ENCODE measurements around the gene GATA5. TPM values are rescaled to one million over a fixed set of nuclear protein-coding genes. Genes with fewer than 3 reads are reported as not detected.

Gene GATA5
- polyA plus RNA-seq, 1 donor from 2014 or later: not detected

DNA sequence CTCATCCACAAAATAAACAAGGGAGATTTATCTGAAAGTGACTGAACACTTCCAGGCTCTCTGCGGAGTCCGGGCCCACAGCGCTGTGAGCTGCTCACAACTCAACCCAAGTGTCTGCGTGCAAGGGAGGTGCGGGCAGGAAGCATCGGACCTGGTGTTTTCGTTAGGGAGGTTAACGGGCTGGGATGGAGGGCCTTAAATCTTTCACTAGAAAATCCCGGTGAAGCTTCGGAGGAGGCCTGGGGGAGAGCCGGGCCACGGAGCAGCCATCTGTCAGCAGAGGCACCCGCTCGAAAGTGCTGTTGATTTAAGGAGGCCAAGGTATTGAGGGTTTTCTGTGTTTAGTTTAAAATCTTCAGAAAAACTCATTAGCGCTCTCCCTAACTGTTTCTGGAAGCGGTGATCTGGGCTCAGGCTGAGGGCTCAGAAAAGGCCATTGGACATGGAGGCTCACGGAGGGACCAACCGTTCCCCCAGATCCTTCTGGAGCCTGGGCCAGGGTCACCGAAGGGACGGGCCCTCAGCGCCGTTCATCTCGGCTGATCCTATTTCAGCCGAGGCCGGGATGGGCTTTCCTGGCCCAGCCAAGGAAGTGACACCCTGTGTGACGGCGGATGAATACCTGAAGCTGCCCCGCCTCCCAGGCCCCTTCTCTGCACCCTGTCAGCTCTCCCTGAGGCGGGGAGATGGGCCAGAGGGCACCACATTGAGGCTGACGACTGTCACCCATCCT is 20.7 kb downstream of the GATA5 start:
- TF ChIP-seq EZH2 (IDR thresholded peaks at IDR 0.05; ENCODE audit: borderline replicate concordance, insufficient read depth, low read length, poor library complexity, severe bottlenecking) (no peak), REST (IDR thresholded peaks at IDR 0.05; ENCODE audit: borderline replicate concordance) (no peak), POLR2AphosphoS5 (IDR thresholded peaks at IDR 0.05) (no peak), CTCF (IDR thresholded peaks at IDR 0.05; ENCODE audit: poor library complexity, severe bottlenecking) (no peak), EP300 (conservative IDR thresholded peaks at IDR 0.05; ENCODE audit: poor library complexity, severe bottlenecking) (no peak), RAD21 (conservative IDR thresholded peaks at IDR 0.05) (no peak), MXI1 (conservative IDR thresholded peaks at IDR 0.05; ENCODE audit: poor library complexity, severe bottlenecking) (no peak), TAF1 (IDR thresholded peaks at IDR 0.05; ENCODE audit: low read depth) (no peak), SMC3 (conservative IDR thresholded peaks at IDR 0.05; ENCODE audit: poor library complexity) (no peak)
- no peaks in the 10 kb centered on the region for H3K36me3 ChIP-seq (ENCODE audit: insufficient read depth, low read length)

DNA sequence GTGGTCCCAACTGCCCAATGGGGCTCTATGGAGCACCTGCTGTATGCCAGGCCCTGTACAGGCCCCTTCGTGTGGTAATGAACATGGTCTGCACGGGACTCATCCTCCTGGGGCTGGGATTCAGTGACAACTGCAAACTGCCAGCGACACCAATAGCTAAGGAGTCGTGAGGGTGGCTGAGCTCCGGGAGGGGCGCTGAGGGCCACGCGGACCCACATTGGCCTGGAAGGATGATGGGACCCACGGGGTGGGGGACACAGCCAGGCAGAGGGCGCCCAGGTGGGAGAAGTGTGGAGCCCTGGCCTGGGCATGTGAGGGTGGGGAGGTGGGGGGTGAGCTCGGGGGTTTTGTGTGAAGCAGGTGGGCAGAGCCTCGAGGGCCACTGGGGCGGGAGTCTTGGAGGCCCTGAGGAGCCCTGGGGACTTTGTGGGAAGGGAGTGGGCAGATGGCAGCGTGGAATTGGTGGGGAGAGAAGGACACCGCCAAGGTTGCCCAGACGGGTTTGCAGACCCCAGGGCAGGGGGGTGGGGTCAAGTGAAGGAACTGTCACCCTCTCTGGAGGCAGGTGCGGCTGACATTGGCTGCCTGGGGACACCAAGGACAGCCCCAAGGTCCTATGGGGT is 22.5 kb downstream of the GATA5 start:
- no peak overlapping the region for H3K4me3 ChIP-seq (ENCODE audit: low read length)
- H3K27ac ChIP-seq (ENCODE audit: low read length): no peak overlapping the region
- no peak overlapping the region for H3K4me2 ChIP-seq (ENCODE audit: low read length)
- no peaks in the 10 kb centered on the region for H3K9me3 ChIP-seq (ENCODE audit: low read length)
- H3K9me2 ChIP-seq (ENCODE audit: insufficient read depth, low read length): no peaks in the 10 kb centered on the region
- H3K27me3 ChIP-seq (ENCODE audit: insufficient read depth, low read depth, low read length): no peaks in the 10 kb centered on the region
- no peak for TF ChIP-seq REST (IDR thresholded peaks at IDR 0.05; ENCODE audit: borderline replicate concordance)
- no peak for TF ChIP-seq SMC3 (conservative IDR thresholded peaks at IDR 0.05; ENCODE audit: poor library complexity)
- TF ChIP-seq CTCF (IDR thresholded peaks at IDR 0.05; ENCODE audit: poor library complexity, severe bottlenecking): no peak
- TF ChIP-seq EZH2 (IDR thresholded peaks at IDR 0.05; ENCODE audit: borderline replicate concordance, insufficient read depth, low read length, poor library complexity, severe bottlenecking): no peak
- no peak for TF ChIP-seq POLR2AphosphoS5 (IDR thresholded peaks at IDR 0.05)
- no peak for TF ChIP-seq MXI1 (conservative IDR thresholded peaks at IDR 0.05; ENCODE audit: poor library complexity, severe bottlenecking)
- TF ChIP-seq RAD21 (conservative IDR thresholded peaks at IDR 0.05): no peak
- no peak for TF ChIP-seq TAF1 (IDR thresholded peaks at IDR 0.05; ENCODE audit: low read depth)
- TF ChIP-seq EP300 (conservative IDR thresholded peaks at IDR 0.05; ENCODE audit: poor library complexity, severe bottlenecking): no peak
- H2AFZ ChIP-seq (ENCODE audit: low read depth, low read length): no peak overlapping the region
- H3K9ac ChIP-seq (ENCODE audit: low read length): no peak overlapping the region
- no peaks in the 10 kb centered on the region for H3F3A ChIP-seq (ENCODE audit: insufficient read depth, low read length, poor library complexity, severe bottlenecking)
- no peaks in the 10 kb centered on the region for H3K36me3 ChIP-seq (ENCODE audit: insufficient read depth, low read length)
- no peaks in the 10 kb centered on the region for H4K20me1 ChIP-seq (ENCODE audit: insufficient read depth)
- no peaks in the 10 kb centered on the region for H3K79me2 ChIP-seq (replicated peaks; ENCODE audit: insufficient read depth, low read length)

More for the DNA sequence above, 20.7 kb downstream of the GATA5 start:
- no peaks in the 10 kb centered on the region for H3K79me2 ChIP-seq (replicated peaks; ENCODE audit: insufficient read depth, low read length)
- H3K4me3 ChIP-seq (ENCODE audit: low read length): no peak overlapping the region
- H3K9ac ChIP-seq (ENCODE audit: low read length): no peak overlapping the region
- no peaks in the 10 kb centered on the region for H3K27me3 ChIP-seq (ENCODE audit: insufficient read depth, low read depth, low read length)
- H3K9me3 ChIP-seq (ENCODE audit: low read length): no peaks in the 10 kb centered on the region
- no peaks in the 10 kb centered on the region for H3K9me2 ChIP-seq (ENCODE audit: insufficient read depth, low read length)
- H3F3A ChIP-seq (ENCODE audit: insufficient read depth, low read length, poor library complexity, severe bottlenecking): no peaks in the 10 kb centered on the region
- H3K27ac ChIP-seq (ENCODE audit: low read length): no peak overlapping the region
- no peak overlapping the region for H2AFZ ChIP-seq (ENCODE audit: low read depth, low read length)
- H4K20me1 ChIP-seq (ENCODE audit: insufficient read depth): no peaks in the 10 kb centered on the region
- H3K4me2 ChIP-seq (ENCODE audit: low read length): no peak overlapping the region
